ENCODE measurements around the gene P2RX6.
"Not testable (repeated sequence)": the region's sequence is repeated elsewhere in the genome, so short reads cannot be mapped to it uniquely, and the experiment has no call there.

P2RX6 gene

GRCh38 chr22:20994128-20994901 lies 20.6 kb upstream of the P2RX6 start:
- no peak for DNase-seq (ENCODE audit: low spot score)

GRCh38 chr22:20994902-20995241 lies 20.1 kb upstream of the P2RX6 start:
- DNase-seq (ENCODE audit: low spot score) = no peak

GRCh38 chr22:20995329-20996030 lies 19.5 kb upstream of the P2RX6 start:
- DNase-seq (ENCODE audit: low spot score) = no peak

GRCh38 chr22:20996031-20996410 lies 18.9 kb upstream of the P2RX6 start:
- no peak for DNase-seq (ENCODE audit: low spot score)

- no peak for DNase-seq (ENCODE audit: low spot score)
Measured at GRCh38 chr22:20996598-20997535, 18.1 kb upstream of the P2RX6 start.

GRCh38 chr22:20997536-20998257 lies 17.3 kb upstream of the P2RX6 start:
- no peak for DNase-seq (ENCODE audit: low spot score)

GRCh38 chr22:20998411-20999336 lies 16.3 kb upstream of the P2RX6 start:
- no peak for DNase-seq (ENCODE audit: low spot score)

GRCh38 chr22:20999350-21000206 lies 15.4 kb upstream of the P2RX6 start:
- DNase-seq (ENCODE audit: low spot score) = no peak

GRCh38 chr22:21000207-21000986 lies 14.6 kb upstream of the P2RX6 start:
- DNase-seq (ENCODE audit: low spot score) = no peak

- DNase-seq (ENCODE audit: low spot score) = no peak
Measured at GRCh38 chr22:21000987-21001600, 13.9 kb upstream of the P2RX6 start.

GRCh38 chr22:21001601-21002325 lies 13.2 kb upstream of the P2RX6 start, which contains the start of gene THAP7:
Gene THAP7 (minus strand): TSS chr22:21002118. CDS start chr22:21001911, 207 bp downstream.
- peak; percentile 96 for DNase-seq (ENCODE audit: low spot score)

- no peak for DNase-seq (ENCODE audit: low spot score)
Measured at GRCh38 chr22:21003782-21004181, 11.2 kb upstream of the P2RX6 start.

GRCh38 chr22:21009208-21009607 lies 5.8 kb upstream of the P2RX6 start:
- DNase-seq (ENCODE audit: low spot score) = not testable (repeated sequence)

GRCh38 chr22:21009638-21010425 lies 5.1 kb upstream of the P2RX6 start:
- DNase-seq (ENCODE audit: low spot score) = peak; percentile 68

- DNase-seq (ENCODE audit: low spot score) = no peak
Measured at GRCh38 chr22:21010426-21011113, 4.4 kb upstream of the P2RX6 start.
